ENCODE measurements around the gene LMNTD1.
"Not testable (repeated sequence)": the region's sequence is repeated elsewhere in the genome, so short reads cannot be mapped to it uniquely, and the experiment has no call there.

Gene LMNTD1

DNA sequence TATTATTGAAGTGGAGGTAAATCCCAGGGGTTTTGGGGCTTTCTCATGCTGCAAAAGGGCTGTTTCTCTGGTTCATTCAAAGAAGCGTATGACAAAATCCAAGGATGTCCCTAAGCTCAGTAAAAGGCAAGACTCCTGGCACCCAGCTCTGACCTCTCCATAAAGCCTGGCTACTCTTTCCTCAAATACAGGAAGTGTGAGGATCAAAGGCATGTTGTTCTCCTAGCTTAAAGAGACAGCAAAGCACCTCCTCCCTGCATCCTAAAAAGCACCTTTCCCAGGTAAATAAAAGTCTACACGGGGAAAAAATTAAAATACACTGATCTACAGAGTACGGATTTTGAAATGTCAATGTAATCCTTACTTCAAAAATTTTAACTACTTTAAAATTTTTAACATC, 118.6 kb downstream of the LMNTD1 start:
- no peaks in the 10 kb centered on the region for H3K27me3 ChIP-seq (ENCODE audit: control insufficient read depth, insufficient read depth, low read length)
- no peaks in the 10 kb centered on the region for H3K36me3 ChIP-seq (ENCODE audit: control insufficient read depth, insufficient read depth, low read length)
- peaks cover 9% of the 10 kb centered on the region for H3K4me1 ChIP-seq (ENCODE audit: control insufficient read depth, insufficient read depth, low read length)
- H3K9ac ChIP-seq (ENCODE audit: low read length), result no peak overlapping the region
- H3K4me3 ChIP-seq (ENCODE audit: low read length), result no peak overlapping the region
- no peak overlapping the region for H3K27ac ChIP-seq (ENCODE audit: low read depth, low read length)

DNA sequence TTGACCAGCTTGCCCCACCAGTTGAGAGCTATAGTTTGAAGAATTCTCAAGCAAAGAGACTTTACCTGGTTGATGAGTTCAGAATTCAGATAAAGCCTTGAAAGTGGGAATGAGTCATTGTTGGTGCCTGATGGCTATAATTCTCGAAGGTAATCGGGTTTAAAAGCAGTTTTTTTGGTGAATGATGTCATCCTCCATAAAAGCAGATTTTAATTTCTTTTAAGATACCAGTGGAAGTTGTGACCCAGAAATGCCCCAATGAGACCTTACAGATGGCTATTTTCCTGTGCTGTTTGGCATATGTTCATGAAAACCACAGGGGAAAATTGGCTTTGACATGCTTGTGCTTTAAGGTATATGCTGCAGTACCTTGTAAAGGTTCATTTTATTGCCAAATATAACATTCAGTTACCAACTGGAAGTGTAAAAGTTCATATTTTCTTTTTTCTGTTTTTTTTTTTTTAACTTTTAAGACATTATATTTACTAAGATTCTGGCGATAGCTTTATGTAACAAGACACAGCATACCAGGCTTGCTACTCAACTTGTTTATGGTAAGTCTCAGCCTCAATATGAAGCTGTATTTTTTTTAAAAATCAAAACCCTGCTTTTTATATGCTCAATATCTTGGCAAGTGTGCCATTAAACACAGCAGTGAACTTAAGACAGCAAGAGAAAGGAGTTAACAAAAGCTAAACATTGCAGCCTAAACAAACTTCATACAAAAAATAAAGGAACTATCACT, 119.3 kb downstream of the LMNTD1 start:
- H3K27ac ChIP-seq (ENCODE audit: low read depth, low read length), result no peak overlapping the region
- H3K4me1 ChIP-seq (ENCODE audit: control insufficient read depth, insufficient read depth, low read length), result peaks cover 9% of the 10 kb centered on the region
- H3K36me3 ChIP-seq (ENCODE audit: control insufficient read depth, insufficient read depth, low read length), result no peaks in the 10 kb centered on the region
- no peak overlapping the region for H3K4me3 ChIP-seq (ENCODE audit: low read length)
- H3K27me3 ChIP-seq (ENCODE audit: control insufficient read depth, insufficient read depth, low read length), result no peaks in the 10 kb centered on the region
- no peak overlapping the region for H3K9ac ChIP-seq (ENCODE audit: low read length)

DNA sequence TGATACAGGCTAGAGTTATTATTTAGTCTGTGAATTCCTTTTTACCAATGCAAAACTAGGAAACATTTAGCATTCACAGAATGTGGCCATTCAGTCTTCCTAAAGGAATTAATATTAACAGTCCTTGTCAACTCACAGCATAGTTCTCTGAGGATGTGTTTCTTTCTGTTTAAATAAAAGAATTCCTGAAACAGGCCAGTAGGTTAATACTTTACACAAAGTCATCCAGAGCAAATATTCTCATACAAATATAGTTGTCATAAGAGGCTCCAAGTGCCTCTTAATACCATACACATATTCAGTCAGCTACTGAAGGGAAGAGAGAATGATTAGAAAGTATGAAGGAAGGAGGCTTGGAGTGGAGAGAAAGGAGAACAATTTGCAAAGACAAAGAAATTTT, 120.1 kb downstream of the LMNTD1 start:
- no peaks in the 10 kb centered on the region for H3K36me3 ChIP-seq (ENCODE audit: control insufficient read depth, insufficient read depth, low read length)
- H3K4me3 ChIP-seq (ENCODE audit: low read length), result no peak overlapping the region
- no peak overlapping the region for H3K27ac ChIP-seq (ENCODE audit: low read depth, low read length)
- H3K4me1 ChIP-seq (ENCODE audit: control insufficient read depth, insufficient read depth, low read length), result peaks cover 9% of the 10 kb centered on the region
- no peaks in the 10 kb centered on the region for H3K27me3 ChIP-seq (ENCODE audit: control insufficient read depth, insufficient read depth, low read length)
- no peak overlapping the region for H3K9ac ChIP-seq (ENCODE audit: low read length)

DNA sequence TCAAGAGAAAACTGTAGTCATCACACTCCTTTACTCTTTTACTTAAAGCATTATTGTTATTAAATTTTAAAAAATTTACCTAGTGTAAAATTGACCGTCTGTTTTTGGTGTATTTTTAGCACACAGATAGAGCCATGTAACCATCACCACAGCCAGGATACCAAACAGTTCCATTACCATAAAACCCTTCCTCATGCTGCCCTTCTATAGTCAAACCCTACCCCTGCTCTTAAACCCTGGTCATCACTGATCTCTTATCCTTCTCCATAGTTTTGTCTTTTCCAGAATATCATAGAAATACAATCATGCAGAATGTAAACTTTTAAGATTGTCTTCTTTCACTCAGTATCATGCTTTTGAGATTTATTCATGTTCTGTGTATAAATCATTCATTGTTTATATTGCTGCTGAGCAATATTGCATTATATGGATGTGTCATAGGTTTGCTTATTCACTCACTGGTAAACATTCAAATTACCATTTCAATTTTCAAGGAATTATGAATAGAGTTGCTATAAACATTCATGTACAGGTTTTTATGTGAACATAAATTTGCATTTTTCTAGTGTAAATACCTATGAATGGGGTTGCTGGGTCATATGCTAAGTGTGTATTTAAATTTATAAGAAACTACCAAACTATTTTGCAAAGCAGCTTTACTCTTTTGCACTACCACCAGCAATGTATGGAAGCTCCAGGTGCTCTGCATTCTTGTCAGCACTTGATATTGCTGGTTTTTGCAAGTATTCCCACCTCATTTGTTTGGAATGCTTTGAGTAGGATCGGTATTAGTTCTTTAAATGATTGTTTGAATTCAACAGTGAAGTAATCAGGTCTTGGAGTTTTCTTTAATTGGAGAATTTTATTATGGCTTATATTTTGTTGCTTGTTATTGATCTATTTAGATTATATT, 125.5 kb downstream of the LMNTD1 start:
- Histone ChIP-seq H3K36me3 (ENCODE audit: control insufficient read depth, insufficient read depth, low read length) (no peaks in the 10 kb centered on the region), H3K9ac (ENCODE audit: low read length) (no peak overlapping the region), H3K4me3 (ENCODE audit: low read length) (no peak overlapping the region), H3K27me3 (ENCODE audit: control insufficient read depth, insufficient read depth, low read length) (no peaks in the 10 kb centered on the region), H3K4me1 (ENCODE audit: control insufficient read depth, insufficient read depth, low read length) (no peaks in the 10 kb centered on the region), H3K27ac (ENCODE audit: low read depth, low read length) (no peak overlapping the region)

DNA sequence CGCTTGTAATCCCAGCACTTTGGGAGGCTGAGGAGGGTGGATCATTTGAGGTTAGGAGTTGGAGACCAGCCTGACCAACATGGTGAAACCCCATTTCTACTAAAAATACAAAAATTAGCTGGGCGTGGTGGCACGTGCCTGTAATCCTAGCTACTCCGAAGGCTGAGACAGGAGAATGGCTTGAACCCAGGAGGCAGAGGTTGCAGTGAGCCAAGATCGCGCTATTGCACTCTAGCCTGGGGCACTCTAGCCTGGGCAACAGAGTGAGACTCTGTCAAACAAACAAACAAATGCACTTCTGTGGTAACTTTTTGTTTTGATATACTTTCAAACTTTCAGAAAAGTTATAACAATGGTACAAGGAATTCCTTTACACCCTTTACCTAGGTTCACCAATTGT, 126.3 kb downstream of the LMNTD1 start:
- H3K9ac ChIP-seq (ENCODE audit: low read length); H3K4me3 ChIP-seq (ENCODE audit: low read length); H3K36me3 ChIP-seq (ENCODE audit: control insufficient read depth, insufficient read depth, low read length); H3K27ac ChIP-seq (ENCODE audit: low read depth, low read length); H3K27me3 ChIP-seq (ENCODE audit: control insufficient read depth, insufficient read depth, low read length); H3K4me1 ChIP-seq (ENCODE audit: control insufficient read depth, insufficient read depth, low read length): not testable (repeated sequence)
